PFSK-1 (cell line): ENCODE results near the gene CHRNA1.

Experiments
- SIN3A ChIP-seq: IDR thresholded peaks from 2 replicates; pipeline ENCODE4 v1.6.1; 2012; ENCODE audit warnings: mild to moderate bottlenecking, low read length, moderate library complexity, borderline replicate concordance; ENCODE audit not compliant: insufficient read depth
- TAF1 ChIP-seq: IDR thresholded peaks from 2 replicates; pipeline ENCODE4 v1.6.1; 2012; ENCODE audit warnings: low read length, control low read depth, borderline replicate concordance; ENCODE audit not compliant: insufficient read depth

GRCh38 chr2:174812037-174812436 is 47.8 kb upstream of the CHRNA1 start:
- TF ChIP-seq TAF1 (no peak), SIN3A (no peak)
